Dedifferentiated amniotic fluid mesenchymal stem cell (primary cell): ENCODE data around the gene EZH2.

Source experiments
- DNase-seq: peaks from one replicate; pipeline ENCODE4 v3.0.0-alpha.2; 2016; ENCODE audit errors: extremely low spot score

The EZH2 gene

DNA sequence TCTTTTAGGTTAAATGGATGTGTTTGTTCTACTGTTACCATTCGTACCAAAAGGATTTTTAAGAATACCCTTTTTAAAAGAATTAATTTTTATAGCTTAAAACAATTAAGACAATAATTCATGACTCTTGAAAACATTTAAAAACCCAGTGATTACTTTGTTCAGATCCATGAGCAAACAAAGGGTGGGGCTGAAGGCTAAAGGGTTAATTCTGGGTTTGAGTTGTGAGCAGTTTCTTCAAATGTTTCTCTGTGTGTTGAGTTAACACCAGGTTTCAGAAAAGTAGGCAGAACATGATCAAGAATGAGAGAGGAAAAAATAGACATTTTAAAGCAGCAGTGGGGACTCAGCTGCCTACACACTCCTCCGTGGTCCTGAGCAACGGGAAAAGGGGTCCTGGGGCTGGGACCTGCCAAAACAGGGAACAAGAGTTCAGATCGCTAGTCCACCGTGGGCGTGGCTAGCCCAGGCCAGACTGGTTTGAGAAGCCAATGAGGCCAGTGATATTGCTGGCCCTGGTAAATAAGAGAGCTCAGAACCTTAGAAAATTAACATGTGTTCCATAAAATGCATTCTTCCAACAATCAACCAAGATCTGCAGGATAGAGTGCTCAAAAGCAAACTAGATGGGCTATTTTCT, 14.9 kb upstream of the EZH2 start:
- DNase-seq = no peak

DNA sequence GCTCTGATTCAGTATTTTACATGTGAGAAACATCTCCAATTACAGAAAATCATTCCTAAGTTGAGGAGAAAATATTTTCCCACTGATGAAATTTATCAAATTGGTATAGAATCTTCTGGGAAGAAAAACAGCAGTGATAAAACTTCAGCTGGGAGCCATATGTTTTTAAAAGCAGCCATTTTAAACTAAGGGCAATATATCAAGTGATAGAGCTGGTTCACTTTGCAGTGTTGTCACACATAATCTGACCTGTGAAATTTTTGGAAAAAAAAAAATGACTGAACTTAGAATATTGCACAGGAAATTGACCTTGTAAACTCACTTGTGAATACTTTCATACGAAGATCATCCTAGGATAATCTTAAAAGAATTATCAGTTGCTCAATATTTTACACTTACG, 10.5 kb upstream of the EZH2 start:
- DNase-seq = no peak

DNA sequence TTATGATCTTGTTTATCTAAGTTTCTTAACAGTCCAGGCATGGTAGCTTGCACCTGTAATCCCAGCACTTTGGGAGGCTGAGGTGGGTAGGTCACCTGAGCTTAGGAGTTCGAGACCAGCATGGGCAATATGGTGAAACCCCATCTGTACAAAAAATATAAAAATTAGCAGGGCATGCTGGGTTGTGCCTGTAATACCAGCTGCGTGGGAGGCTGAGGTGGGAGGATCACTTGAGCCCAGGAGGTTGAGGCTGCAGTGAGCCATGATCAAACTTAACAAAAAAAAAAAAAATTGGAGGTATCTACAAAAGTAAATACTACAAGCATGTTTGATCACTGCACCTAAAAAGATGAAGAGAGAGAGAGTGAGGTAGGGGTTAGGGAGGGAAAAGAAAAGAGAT, 9.0 kb upstream of the EZH2 start:
- DNase-seq = no peak

DNA sequence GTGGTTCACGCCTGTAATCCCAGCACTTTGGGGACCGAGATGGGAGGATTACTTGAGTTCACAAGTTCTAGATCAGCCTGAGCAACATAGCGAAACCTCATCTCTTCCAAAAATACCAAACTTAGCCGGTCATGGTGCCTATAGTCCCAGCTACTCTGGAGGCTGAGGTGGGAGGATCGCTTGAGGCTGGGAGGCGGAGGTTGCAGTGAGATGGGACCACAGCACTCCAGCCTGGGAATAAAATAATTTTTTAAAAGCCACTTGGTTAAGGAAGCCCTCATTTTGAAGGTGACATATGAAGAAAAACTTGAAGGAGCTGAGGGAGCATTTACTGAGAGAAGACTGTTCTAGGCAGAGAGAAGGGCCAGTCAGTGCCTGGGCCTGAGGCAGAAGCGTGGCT, 4.2 kb upstream of the EZH2 start:
- no peak for DNase-seq

DNA sequence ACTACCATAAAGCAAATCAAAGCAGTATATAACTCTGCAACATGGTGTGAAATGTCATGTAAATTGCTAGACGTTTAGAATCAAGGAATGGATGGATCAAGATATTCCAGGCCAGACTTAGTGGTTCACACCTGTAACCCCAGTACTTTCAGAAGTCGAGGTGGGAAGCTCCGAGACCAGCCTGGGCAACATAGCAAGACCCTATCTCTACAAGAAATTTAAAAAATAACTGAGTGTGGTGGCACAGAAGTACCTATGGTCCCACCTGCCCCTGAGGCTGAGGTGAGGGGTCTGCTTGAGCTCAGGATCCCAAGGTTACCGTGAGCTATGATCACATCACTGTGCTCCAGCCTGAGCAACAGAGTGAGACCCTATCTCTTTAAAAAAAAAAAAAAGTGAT, 2.8 kb upstream of the EZH2 start:
- no peak for DNase-seq

DNA sequence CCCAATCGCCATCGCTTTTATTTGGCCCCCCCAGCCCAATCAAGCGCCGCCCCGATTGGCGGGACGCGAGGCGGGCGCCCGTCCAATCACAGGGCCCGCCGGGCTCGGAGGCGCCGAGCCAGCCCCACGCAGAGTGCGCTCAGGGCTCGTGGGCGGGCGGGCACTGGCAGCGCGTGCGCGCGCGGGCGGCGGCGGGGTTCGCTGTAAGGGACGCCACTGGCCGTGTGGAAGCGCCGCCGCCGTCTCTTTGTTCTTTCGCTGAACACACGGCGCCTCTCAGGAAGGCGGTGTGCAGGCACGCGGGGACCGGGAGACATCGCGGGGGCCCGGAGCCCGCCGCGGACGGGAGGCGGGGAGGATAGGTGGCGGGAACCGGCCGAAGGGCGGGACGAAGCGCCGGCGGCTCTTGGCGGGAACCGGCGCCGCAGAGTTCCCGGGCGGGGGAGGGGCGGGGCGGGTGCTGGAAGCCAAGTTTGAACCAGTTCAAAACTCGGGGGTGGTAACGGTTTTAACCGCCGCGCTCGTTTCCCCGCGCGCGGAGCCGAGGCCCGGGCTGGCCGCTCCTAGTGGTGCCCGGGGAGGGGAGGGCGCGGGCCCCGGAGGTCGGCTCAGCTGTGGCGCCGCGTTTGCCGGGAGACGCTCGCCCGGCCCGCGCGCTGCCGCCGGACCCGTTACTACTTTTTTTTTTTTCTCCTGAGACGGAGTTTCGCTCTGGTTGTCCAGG, 370 bp upstream of the EZH2 start:
- peak; percentile 84 for DNase-seq

DNA sequence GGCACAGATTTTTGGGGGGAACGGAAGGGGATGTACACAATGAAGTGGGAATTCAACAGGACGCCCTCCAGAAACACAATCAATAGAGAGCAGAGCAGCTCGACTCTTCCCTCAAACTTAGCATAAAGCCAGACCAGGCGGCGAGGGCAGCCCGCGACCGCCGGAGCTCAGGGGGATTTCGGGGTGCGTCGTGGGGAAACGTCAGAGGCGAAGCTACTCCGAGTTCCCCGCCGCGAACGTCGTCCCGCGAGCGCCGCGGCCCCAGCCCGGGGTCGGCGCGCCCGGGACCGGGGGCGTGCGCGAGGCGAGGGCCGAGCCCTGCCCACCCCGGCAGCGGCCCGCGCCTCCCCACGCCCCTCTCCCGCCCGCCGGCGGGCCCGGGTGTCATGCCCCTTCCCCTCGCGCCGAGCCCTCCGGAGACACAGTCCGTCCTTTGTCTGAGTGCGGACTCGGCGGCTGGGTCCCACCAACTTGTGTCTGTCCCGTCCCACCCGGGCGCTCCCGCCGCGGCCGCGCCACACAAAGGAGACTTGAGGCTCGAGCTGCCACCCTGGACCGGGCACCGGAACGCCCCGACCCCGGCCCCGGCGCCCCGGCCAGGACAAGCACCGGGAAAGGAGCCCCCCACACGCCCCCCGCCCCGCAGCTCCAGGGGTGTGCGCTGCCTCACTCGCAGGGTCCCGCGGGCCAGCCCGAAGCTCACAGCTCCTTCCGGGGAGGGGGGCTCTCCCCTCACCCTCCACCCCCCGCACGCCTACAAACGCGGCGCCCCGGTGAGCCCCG, 634 bp downstream of the EZH2 start:
- DNase-seq = no peak

DNA sequence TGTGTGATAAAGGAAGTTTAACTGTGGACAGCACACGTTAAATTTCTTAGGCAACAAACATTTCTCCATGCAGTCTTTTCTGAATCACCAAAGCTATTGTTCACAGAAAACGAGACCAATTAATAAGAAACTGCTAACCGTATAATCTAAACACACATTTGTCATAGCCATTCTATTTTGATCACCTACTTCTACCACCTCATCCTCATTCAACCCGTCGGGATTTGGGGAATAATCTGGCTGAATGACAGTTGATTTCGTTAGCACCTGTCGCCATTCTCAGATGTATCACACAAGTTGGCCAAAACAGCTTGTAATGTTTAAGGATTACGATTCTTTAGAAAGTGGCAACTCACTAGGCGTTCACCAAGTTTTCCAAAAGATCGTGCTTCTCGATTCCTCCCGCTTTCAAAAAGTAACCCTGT, 1.2 kb downstream of the EZH2 start:
- no peak for DNase-seq

DNA sequence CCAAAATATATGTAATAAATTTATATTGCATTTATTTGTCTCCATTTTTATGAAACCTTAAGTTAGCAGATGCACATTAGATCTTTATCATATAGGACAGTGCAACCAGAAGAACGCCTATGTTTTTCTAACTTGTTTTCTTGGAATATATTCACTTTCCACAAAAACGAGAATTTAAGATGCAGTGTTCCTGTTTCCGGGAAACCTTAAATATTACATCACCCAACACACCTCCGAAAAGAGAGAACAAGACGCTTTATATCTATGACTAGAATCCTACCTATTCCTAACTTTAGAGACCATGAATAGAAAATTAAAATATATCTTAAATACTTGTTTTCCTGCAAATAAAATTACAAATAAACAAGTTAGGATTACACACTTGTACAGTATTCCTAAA, 1.9 kb downstream of the EZH2 start:
- DNase-seq = no peak

DNA sequence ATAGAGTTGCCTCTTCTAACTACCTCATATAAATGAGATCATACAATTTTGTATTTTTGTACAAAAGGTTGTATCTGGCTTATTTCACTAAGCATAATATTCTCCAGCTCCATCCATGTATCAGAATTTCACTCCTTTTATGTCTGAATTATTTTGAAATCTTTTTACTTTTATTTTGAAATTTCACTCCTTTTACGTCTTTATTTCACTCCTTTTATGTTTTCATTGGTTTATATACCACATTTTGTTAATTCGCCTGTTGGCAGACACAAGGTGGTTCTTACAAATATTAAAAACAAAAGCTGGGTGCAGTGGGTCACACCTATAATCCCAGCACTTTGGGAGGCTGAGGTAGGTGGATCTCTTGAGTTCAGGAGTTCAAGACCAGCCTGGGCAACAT, 5.8 kb downstream of the EZH2 start:
- no peak for DNase-seq

DNA sequence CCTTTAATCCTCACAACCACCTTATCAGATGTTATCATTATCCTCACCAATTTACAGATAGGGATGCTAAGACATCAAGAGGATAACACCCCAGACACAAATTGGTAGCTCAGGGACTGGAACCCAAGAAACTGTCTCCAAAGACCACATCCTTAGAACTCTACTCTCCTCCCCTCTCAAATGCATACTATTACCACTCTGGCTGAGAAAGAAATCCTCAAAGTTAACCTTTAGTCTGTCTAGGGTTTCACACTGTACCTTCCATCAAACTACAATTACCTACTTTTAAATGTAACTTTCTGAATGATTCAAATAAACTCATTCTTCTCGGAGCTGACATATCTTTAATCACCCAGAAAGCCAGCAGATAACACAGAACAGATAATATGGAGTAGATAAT, 6.6 kb downstream of the EZH2 start:
- no peak for DNase-seq

DNA sequence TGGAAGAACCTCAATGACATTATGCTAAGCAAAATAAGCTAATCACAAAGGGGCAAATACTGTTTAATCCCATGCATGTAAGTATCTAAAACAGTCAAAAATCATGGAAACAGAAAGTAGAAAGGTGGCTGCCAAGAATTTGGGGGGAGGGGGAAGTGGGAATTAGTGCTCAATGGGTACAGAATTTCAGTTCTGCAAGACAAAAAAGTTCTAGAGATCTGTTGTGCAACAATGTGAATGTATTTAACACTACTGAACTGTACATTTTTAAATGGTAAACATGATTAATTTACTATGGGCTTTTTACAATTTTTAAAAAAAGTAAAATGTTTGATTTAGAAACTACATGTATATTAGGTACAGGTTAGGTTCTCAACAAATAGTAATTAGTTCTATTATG, 11.9 kb downstream of the EZH2 start:
- DNase-seq = no peak

DNA sequence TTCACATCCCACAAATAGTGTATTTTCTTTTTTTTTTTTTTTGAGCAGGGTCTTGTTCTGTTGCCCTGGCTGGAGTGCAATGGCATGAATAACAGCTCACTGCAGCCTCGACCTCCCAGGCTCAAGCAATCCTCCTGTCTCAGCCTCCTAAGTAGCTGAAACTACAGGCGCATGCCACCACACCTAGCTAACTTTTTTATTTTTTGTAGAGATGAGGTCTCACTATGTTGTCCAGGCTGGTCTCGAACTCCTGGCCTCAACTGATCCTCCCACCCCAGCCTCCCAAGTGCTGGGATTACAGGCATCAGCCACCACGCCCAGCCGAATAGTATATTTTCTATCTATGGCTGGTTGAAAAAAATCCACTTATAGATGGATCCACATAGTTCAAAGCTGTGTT, 12.5 kb downstream of the EZH2 start:
- DNase-seq = no peak

DNA sequence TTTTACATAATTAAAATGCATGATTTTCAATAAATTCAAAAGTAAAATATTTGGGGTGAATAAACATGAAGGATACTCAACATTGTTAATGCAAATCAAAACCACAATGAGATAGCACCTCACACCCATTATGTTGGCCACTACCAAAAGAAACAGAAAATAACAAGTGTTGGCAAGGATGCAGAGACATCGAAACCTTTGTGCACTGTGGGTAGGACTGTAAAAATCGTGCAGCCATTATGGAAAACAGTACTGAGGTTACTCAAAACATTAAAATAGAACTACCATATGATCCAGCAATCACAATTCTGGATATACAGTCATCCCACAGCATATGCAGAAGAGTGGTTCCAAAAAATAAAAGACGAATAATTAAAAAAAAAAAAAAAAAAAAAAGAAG, 13.1 kb downstream of the EZH2 start:
- no peak for DNase-seq

DNA sequence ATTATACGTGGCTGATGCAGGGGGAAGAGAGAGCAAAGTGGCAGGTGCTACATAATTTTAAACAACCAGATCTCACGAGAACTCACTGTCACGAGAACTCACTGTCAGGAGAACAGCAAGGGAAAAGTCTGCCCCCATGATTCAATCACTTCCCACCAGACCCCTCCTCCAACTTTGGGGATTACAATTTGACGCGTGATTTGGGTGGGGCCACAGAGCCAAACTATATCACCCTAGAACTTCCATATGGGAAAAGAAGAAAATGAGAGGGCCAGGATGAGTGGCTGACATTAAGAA, 15.8 kb downstream of the EZH2 start:
- no peak for DNase-seq

DNA sequence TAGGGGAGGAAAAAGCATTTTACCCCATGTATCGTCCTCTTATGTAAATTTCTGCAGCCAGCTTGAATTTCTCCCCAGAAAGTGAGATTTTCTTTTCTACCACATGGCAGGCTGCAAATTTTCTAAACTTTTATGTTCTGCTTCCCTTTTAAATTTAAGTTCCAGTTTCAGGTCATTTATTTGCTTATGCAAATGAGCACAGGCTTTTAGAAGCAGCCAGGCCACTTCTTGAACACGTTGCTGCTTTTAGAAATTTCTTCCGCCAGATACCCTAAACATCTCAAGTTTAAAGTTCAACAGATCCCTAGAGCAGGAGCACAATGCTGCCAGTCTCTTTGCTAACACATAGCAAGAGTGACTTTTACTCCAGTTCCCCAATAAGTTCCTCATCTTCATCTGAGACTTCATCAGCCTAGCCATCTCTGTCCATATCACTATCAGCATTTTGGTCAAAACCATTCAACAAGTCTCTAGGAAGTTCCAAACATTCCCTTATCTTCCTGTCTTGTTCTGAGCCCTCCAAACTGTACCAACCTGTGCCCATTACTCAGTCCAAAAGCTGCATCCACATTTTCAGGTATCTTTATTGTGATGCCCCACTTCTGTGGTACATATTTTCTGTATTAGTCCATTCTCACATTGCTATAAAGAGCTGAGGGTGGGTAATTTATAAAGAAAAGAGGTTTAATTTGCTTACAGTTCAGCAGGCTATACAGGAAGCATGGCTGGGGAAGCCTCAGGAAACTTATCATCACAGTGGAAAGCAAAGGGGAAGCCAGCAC, 16.3 kb downstream of the EZH2 start:
- no peak for DNase-seq

DNA sequence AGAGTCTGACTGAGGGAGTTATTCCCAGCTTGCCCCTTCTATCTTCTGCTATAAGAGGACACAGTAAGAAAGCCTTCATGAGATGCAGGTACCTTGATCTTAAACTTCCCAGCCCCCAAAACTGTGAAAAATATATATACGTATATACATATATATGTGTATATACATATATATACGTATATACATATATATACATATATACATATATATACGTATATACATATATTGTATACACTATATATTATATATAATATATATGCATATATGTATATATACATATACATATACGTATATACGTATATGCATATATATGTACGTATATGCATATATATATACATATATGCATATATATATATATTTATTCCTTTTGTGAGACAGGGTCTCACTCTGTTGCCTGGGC, 17.7 kb downstream of the EZH2 start:
- DNase-seq = no peak

DNA sequence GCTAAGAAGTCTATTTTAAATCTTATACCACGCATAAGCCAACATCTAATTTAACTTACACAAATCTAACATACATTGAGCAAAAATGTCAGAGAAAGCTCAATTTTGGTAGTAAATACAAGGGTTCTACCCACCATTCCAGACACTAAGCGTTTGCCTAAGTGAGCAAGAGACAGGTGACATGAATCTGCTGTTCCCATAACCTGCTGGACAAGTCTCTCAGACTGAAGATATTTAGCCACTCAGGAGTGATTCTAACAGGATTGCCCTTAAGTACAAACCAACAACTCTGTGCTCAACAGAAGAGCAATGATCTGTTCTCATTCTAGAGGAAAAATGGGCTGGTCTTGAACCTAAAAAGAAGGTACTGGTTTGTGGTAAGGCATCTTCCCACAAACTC, 18.8 kb downstream of the EZH2 start:
- no peak for DNase-seq

DNA sequence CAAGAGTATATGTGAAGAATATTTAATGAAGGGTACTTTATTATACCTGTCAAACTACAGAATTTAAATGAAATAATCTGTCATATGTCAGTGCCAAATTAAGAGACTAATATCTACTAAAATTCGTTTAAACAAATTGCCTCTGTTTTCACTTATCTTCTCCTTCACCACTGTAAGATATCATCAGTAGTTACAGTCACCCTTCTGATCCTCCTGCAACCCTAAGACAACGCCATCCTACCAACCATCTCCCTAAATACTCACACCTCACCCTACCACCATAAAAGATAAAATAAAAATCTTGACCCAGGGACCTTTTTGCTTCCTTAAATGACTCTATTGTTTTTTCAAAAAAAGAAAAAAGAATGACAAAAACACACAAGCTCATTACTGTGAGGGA, 20.8 kb downstream of the EZH2 start:
- no peak for DNase-seq

DNA sequence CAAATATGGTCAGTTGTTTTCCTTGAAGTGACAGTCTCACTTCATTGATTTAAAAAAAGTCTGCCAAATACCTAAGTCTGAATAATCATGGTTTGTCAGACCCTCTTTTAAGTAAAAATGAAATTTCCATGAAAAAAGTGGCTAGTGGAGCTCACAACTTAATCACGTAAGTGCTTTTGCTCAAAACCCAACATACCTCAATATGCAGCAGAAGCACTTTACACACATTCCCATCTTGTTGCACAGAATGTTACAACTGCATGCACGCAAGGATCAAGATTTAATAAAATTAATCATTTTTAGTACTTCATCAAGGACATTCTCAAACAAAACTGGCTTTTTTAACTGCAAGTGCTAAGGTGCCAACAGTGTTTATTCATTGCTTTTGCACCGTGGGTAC, 21.6 kb downstream of the EZH2 start:
- no peak for DNase-seq

DNA sequence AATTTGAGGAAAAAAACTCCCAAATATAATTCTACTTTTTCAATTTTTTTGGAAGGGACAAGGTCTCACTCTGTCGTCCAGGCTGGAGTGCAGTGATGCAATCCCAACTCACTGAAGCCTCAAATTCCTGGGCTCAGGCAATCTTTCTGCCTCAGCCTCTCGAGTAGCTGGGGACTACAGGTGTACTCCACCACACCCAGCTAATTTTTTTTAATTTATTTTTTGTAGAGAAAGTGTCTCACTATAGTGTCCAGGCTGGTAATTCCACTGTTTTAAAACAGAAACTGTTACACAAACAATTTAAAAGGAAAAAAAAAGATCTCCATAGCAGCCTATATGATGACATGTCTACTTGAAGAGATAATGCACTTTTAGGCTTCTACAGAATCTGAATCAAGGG, 25.6 kb downstream of the EZH2 start:
- DNase-seq = no peak

DNA sequence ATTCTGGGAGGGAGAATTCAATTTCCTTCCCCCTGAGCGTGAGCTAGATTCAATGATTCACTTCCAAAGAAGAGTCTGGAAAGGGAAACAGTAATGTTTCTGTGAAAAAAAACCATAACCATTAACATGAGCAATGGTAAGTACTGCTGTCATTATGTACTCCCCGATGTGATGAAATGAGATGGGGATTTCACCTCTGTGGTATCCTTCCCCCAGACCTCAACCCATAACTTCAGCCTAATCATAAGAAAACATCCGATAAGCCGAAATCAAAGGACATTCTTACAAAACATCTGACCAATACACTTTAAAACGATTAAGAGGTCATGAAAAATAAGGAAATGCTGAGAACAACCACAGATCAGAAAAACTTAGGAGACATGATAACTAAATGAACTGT, 27.2 kb downstream of the EZH2 start:
- DNase-seq = no peak

DNA sequence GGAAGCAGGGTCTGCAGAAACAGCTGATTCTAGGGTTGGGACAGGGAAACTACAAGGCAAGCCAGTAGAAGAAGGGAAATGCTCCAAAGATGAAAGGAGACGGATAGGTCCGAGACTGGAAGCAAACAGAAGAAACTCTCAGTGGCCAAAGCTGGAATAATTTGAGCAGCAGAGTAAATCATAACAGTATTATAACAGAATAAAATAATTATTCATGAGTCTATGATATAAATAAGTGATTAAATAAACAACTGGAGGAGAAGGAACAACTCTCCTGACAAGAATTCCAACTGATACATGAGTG, 27.6 kb downstream of the EZH2 start:
- no peak for DNase-seq
